Measurements from ENCODE around the gene GASK1A.

The GASK1A gene

GRCh38 chr3:43094851-43095250 is 115.7 kb downstream of the GASK1A start:
- H3K4me3 ChIP-seq (ENCODE audit: low read length), result no peak overlapping the region
- TF ChIP-seq CTCF (IDR thresholded peaks at IDR 0.05; ENCODE audit: insufficient read depth, low read depth, low read length, missing control alignments), result no peak
- DNase-seq (ENCODE audit: low read depth), result no peak

- TF ChIP-seq CTCF (IDR thresholded peaks at IDR 0.05; ENCODE audit: insufficient read depth, low read depth, low read length, missing control alignments), result no peak
- no peak for DNase-seq (ENCODE audit: low read depth)
- H3K4me3 ChIP-seq (ENCODE audit: low read length), result no peak overlapping the region
Measured at GRCh38 chr3:43095370-43095769, 116.3 kb downstream of the GASK1A start.

- TF ChIP-seq CTCF (IDR thresholded peaks at IDR 0.05; ENCODE audit: insufficient read depth, low read depth, low read length, missing control alignments), result no peak
- no peak overlapping the region for H3K4me3 ChIP-seq (ENCODE audit: low read length)
- no peak for DNase-seq (ENCODE audit: low read depth)
Measured at GRCh38 chr3:43096761-43097160, 117.7 kb downstream of the GASK1A start.

GRCh38 chr3:43097400-43098080 is 118.4 kb downstream of the GASK1A start:
- no peak for DNase-seq (ENCODE audit: low read depth)
- no peak for TF ChIP-seq CTCF (IDR thresholded peaks at IDR 0.05; ENCODE audit: insufficient read depth, low read depth, low read length, missing control alignments)
- H3K4me3 ChIP-seq (ENCODE audit: low read length), result no peak overlapping the region

GRCh38 chr3:43098761-43099160 is 119.7 kb downstream of the GASK1A start:
- H3K4me3 ChIP-seq (ENCODE audit: low read length), result no peak overlapping the region
- DNase-seq (ENCODE audit: low read depth), result no peak
- no peak for TF ChIP-seq CTCF (IDR thresholded peaks at IDR 0.05; ENCODE audit: insufficient read depth, low read depth, low read length, missing control alignments)

- TF ChIP-seq CTCF (IDR thresholded peaks at IDR 0.05; ENCODE audit: insufficient read depth, low read depth, low read length, missing control alignments), result no peak
- no peak overlapping the region for H3K4me3 ChIP-seq (ENCODE audit: low read length)
- DNase-seq (ENCODE audit: low read depth), result no peak
Measured at GRCh38 chr3:43102773-43103480, 123.8 kb downstream of the GASK1A start.

All from epithelial cell of esophagus (primary cell).